Erythroblast (primary cell): ENCODE measurements around the gene RNF14.

Experiments used
- GATA1 ChIP-seq: IDR thresholded peaks from 2 replicates; pipeline ENCODE4 v1.6.1; 2011; ENCODE audit warnings: low read depth, mild to moderate bottlenecking, control low read depth, low read length, moderate library complexity
- POLR2A ChIP-seq: IDR thresholded peaks from 2 replicates; pipeline ENCODE4 v1.6.1; 2011; ENCODE audit warnings: mild to moderate bottlenecking, low read length

- TF ChIP-seq POLR2A (no peak), GATA1 (no peak)
Measured at GRCh38 chr5:142009886-142010285, 41.0 kb downstream of the RNF14 start.
